ENCODE data around the gene WDR81. TPM values are rescaled to one million over a fixed set of nuclear protein-coding genes. Genes with fewer than 3 reads are reported as not detected.
"Not testable (repeated sequence)": the region's sequence is repeated elsewhere in the genome, so short reads cannot be mapped to it uniquely, and the experiment has no call there.

The WDR81 gene
- 10 to 100 TPM; 35.8 to 36.7 TPM for total RNA-seq

- peaks cover 8% of the 10 kb centered on the region for H3K36me3 Mint-ChIP-seq
- POLR2A ChIA-PET: interaction anchor here (1.0 to 1.5 kb wide), 6 partner anchors 8 to 146 kb away, joined by 3 to 9 read pairs (median 4); no protein-coding TSS in a partner anchor
- H3K4me3 Mint-ChIP-seq: peak within 1 kb of the TSS; percentile 77
- peaks cover 1% of the 10 kb centered on the region for H3K27me3 Mint-ChIP-seq
- ATAC-seq (ENCODE audit: low read depth) (peak; percentile 80), DNase-seq (peak; percentile 92)
- no peaks in the 10 kb centered on the region for H3K9me3 Mint-ChIP-seq
- peak within 1 kb of the TSS; percentile 82 for H3K27ac Mint-ChIP-seq
- peaks cover 29% of the 10 kb centered on the region for H3K4me1 Mint-ChIP-seq
Observed at GRCh38 chr17:1724351-1724868, at the start of gene WDR81. Gene WDR81, plus strand, starts transcription at chr17:1724704. Its CDS starts 256 bp downstream, at chr17:1724960.

- no peak for ATAC-seq (ENCODE audit: low read depth)
- DNase-seq: no peak
- peaks cover 45% of the 10 kb centered on the region for H3K36me3 Mint-ChIP-seq
- POLR2A ChIA-PET: no interaction called here
- H3K27ac Mint-ChIP-seq: no peak overlapping the region
- no peaks in the 10 kb centered on the region for H3K9me3 Mint-ChIP-seq
- peaks cover 5% of the 10 kb centered on the region for H3K4me1 Mint-ChIP-seq
- H3K27me3 Mint-ChIP-seq: no peaks in the 10 kb centered on the region
- no peak overlapping the region for H3K4me3 Mint-ChIP-seq
Observed at GRCh38 chr17:1676401-1676800, 48.1 kb upstream of the WDR81 start.

GRCh38 chr17:1683459-1683858, 41.0 kb upstream of the WDR81 start:
- ATAC-seq (ENCODE audit: low read depth) (no peak), DNase-seq (no peak)
- Mint-ChIP-seq H3K9me3 (no peaks in the 10 kb centered on the region), H3K27ac (peak overlapping the region; percentile 89), H3K4me3 (peak overlapping the region; percentile 89), H3K27me3 (no peaks in the 10 kb centered on the region), H3K36me3 (peaks cover 38% of the 10 kb centered on the region), H3K4me1 (peaks cover 28% of the 10 kb centered on the region)
- POLR2A ChIA-PET: interaction anchor here (0.9 to 2.0 kb wide), 3 partner anchors 27 to 189 kb away, joined by 3 to 21 read pairs (median 3); no protein-coding TSS in a partner anchor

GRCh38 chr17:1684378-1685189, 39.9 kb upstream of the WDR81 start, which contains the start of gene PRPF8:
Gene PRPF8, minus strand, starts transcription at chr17:1684867. Its CDS starts 296 bp downstream, at chr17:1684571.
- peak; percentile 98 for DNase-seq
- Mint-ChIP-seq H3K4me1 (peaks cover 28% of the 10 kb centered on the region), H3K4me3 (peak within 1 kb of the TSS; percentile 89), H3K36me3 (peaks cover 32% of the 10 kb centered on the region), H3K27me3 (no peaks in the 10 kb centered on the region), H3K27ac (peak within 1 kb of the TSS; percentile 89), H3K9me3 (no peaks in the 10 kb centered on the region)
- ATAC-seq (ENCODE audit: low read depth): peak; percentile 99
- POLR2A ChIA-PET: interaction anchor here (0.6 to 2.0 kb wide), 5 partner anchors 10 to 188 kb away, joined by 3 to 21 read pairs (median 4); no protein-coding TSS in a partner anchor

- H3K27ac Mint-ChIP-seq: no peak overlapping the region
- no peaks in the 10 kb centered on the region for H3K9me3 Mint-ChIP-seq
- H3K4me3 Mint-ChIP-seq: peak overlapping the region; percentile 10
- H3K36me3 Mint-ChIP-seq: peaks cover 25% of the 10 kb centered on the region
- peaks cover 26% of the 10 kb centered on the region for H3K4me1 Mint-ChIP-seq
- no peak for DNase-seq
- no peak for ATAC-seq (ENCODE audit: low read depth)
- H3K27me3 Mint-ChIP-seq: no peaks in the 10 kb centered on the region
- POLR2A ChIA-PET: no interaction called here
Observed at GRCh38 chr17:1686086-1686485, 38.4 kb upstream of the WDR81 start.

- H3K36me3 Mint-ChIP-seq; H3K27me3 Mint-ChIP-seq; DNase-seq; H3K4me3 Mint-ChIP-seq; H3K9me3 Mint-ChIP-seq; H3K27ac Mint-ChIP-seq; ATAC-seq (ENCODE audit: low read depth); POLR2A ChIA-PET: not testable (repeated sequence)
- H3K4me1 Mint-ChIP-seq: peaks cover 11% of the 10 kb centered on the region
Observed at GRCh38 chr17:1688405-1688804, 36.1 kb upstream of the WDR81 start.

GRCh38 chr17:1690544-1691221, 33.8 kb upstream of the WDR81 start:
- POLR2A ChIA-PET: no interaction called here
- Mint-ChIP-seq H3K9me3 (peaks cover 2% of the 10 kb centered on the region), H3K4me1 (peaks cover 2% of the 10 kb centered on the region), H3K36me3 (peaks cover 1% of the 10 kb centered on the region), H3K27me3 (no peaks in the 10 kb centered on the region), H3K4me3 (no peak overlapping the region), H3K27ac (no peak overlapping the region)
- ATAC-seq (ENCODE audit: low read depth) (no peak), DNase-seq (no peak)

GRCh38 chr17:1693339-1693738, 31.2 kb upstream of the WDR81 start:
- POLR2A ChIA-PET: no interaction called here
- Mint-ChIP-seq H3K9me3 (peaks cover 2% of the 10 kb centered on the region), H3K36me3 (peaks cover 1% of the 10 kb centered on the region), H3K27ac (no peak overlapping the region), H3K27me3 (peaks cover 7% of the 10 kb centered on the region), H3K4me1 (no peaks in the 10 kb centered on the region), H3K4me3 (no peak overlapping the region)
- no peak for ATAC-seq (ENCODE audit: low read depth)
- no peak for DNase-seq

- DNase-seq: no peak
- ATAC-seq (ENCODE audit: low read depth): no peak
- POLR2A ChIA-PET: no interaction called here
- peaks cover 1% of the 10 kb centered on the region for H3K36me3 Mint-ChIP-seq
- no peak overlapping the region for H3K27ac Mint-ChIP-seq
- H3K4me3 Mint-ChIP-seq: no peak overlapping the region
- peaks cover 13% of the 10 kb centered on the region for H3K27me3 Mint-ChIP-seq
- H3K4me1 Mint-ChIP-seq: no peaks in the 10 kb centered on the region
- H3K9me3 Mint-ChIP-seq: peaks cover 2% of the 10 kb centered on the region
Observed at GRCh38 chr17:1695365-1695764, 29.1 kb upstream of the WDR81 start.

GRCh38 chr17:1697681-1698080, 26.8 kb upstream of the WDR81 start:
- H3K36me3 Mint-ChIP-seq: no peaks in the 10 kb centered on the region
- peaks cover 13% of the 10 kb centered on the region for H3K27me3 Mint-ChIP-seq
- H3K4me3 Mint-ChIP-seq: no peak overlapping the region
- no peaks in the 10 kb centered on the region for H3K4me1 Mint-ChIP-seq
- H3K9me3 Mint-ChIP-seq: no peaks in the 10 kb centered on the region
- ATAC-seq (ENCODE audit: low read depth) (no peak), DNase-seq (no peak)
- H3K27ac Mint-ChIP-seq: no peak overlapping the region
- POLR2A ChIA-PET: interaction anchor here (0.6 kb wide), 1 partner anchor 140 kb away, joined by 4 read pairs; no protein-coding TSS in a partner anchor

- H3K36me3 Mint-ChIP-seq, POLR2A ChIA-PET: not testable (repeated sequence)
Observed at GRCh38 chr17:1699891-1700290, 24.6 kb upstream of the WDR81 start.

GRCh38 chr17:1703063-1703462, 21.4 kb upstream of the WDR81 start:
- H3K36me3 Mint-ChIP-seq: no peaks in the 10 kb centered on the region
- no peak overlapping the region for H3K4me3 Mint-ChIP-seq
- DNase-seq (no peak), ATAC-seq (ENCODE audit: low read depth) (no peak)
- no peaks in the 10 kb centered on the region for H3K9me3 Mint-ChIP-seq
- H3K27me3 Mint-ChIP-seq: peaks cover 30% of the 10 kb centered on the region
- POLR2A ChIA-PET: no interaction called here
- H3K4me1 Mint-ChIP-seq: peaks cover 3% of the 10 kb centered on the region
- no peak overlapping the region for H3K27ac Mint-ChIP-seq

More at GRCh38 chr17:1699891-1700290, 24.6 kb upstream of the WDR81 start:
- H3K27me3 Mint-ChIP-seq: peaks cover 21% of the 10 kb centered on the region
- DNase-seq; H3K9me3 Mint-ChIP-seq; H3K4me3 Mint-ChIP-seq; ATAC-seq (ENCODE audit: low read depth); H3K27ac Mint-ChIP-seq; H3K4me1 Mint-ChIP-seq: not testable (repeated sequence)

- Mint-ChIP-seq H3K27me3 (peaks cover 31% of the 10 kb centered on the region), H3K4me3 (no peak overlapping the region), H3K4me1 (peaks cover 3% of the 10 kb centered on the region), H3K36me3 (no peaks in the 10 kb centered on the region), H3K9me3 (no peaks in the 10 kb centered on the region), H3K27ac (no peak overlapping the region)
- no peak for ATAC-seq (ENCODE audit: low read depth)
- DNase-seq: no peak
- POLR2A ChIA-PET: no interaction called here
Observed at GRCh38 chr17:1705004-1705403, 19.5 kb upstream of the WDR81 start.

Measured in activated naive CD8-positive, alpha-beta T cell treated with anti-CD3 and anti-CD28 coated beads, Interleukin-2, amount 10 ng/mL, durations not matched to agents 7 days and 5 days (primary cell).